WTC11 (cell line): ENCODE data around the gene GRK1. TPM values are rescaled to one million over a fixed set of nuclear protein-coding genes. Genes with fewer than 3 reads are reported as not detected.

Source experiments
- ATAC-seq: fragments of 200-7000 bp; cut with Tn5 transposase; 2 replicates; pipeline ENCODE4 v1.10.0; 2021; ENCODE audit warnings: mild to moderate bottlenecking, moderate library complexity
- CTCF ChIA-PET: fragments of 300-600 bp; sonication (Branson Sonifier 250); formaldehyde crosslinking; loops from one replicate; lab custom pipeline; 2021; ENCODE audit warnings: antibody characterized with exemption; lab: Charles Lee
- POLR2A ChIA-PET: fragments of 350-600 bp; sonication (Branson Sonifier 250); formaldehyde crosslinking; loops from one replicate; lab custom pipeline; 2021; ENCODE audit warnings: antibody characterized with exemption; lab: Charles Lee
- DNase-seq: peaks from one replicate; pipeline ENCODE4 v3.0.0; 2021; ENCODE audit warnings: low spot score
- H3K27ac Mint-ChIP-seq: 2 replicates; pipeline ENCODE4 v1.8.0; 2021; ENCODE audit warnings: mixed read lengths
- H3K27me3 Mint-ChIP-seq: 2 replicates; pipeline ENCODE4 v1.8.0; 2021; ENCODE audit warnings: low read depth, mild to moderate bottlenecking, moderate library complexity, mixed read lengths
- H3K36me3 Mint-ChIP-seq: 2 replicates; pipeline ENCODE4 v1.8.0; 2021; ENCODE audit warnings: mixed read lengths
- H3K4me1 Mint-ChIP-seq: 2 replicates; pipeline ENCODE4 v1.8.0; 2022; ENCODE audit warnings: mixed read lengths
- H3K4me3 Mint-ChIP-seq: 2 replicates; pipeline ENCODE4 v1.8.0; 2021; ENCODE audit warnings: mild to moderate bottlenecking, moderate library complexity, mixed read lengths
- H3K9me3 Mint-ChIP-seq: 2 replicates; pipeline ENCODE4 v1.8.0; 2021; ENCODE audit warnings: mixed read lengths
- ELF4 ChIP-seq: sonication (generic); formaldehyde crosslinking; IDR thresholded peaks from 2 replicates; pipeline ENCODE4 v1.8.1; 2022; ENCODE audit warnings: low read depth, mild to moderate bottlenecking, moderate library complexity, missing genetic modification reagents
- GRHL2 ChIP-seq: fragments of 250-450 bp; sonication (Bioruptor Pico); IDR thresholded peaks from 2 replicates; pipeline ENCODE4 v1.8.0; 2022; ENCODE audit warnings: mild to moderate bottlenecking, moderate library complexity; ENCODE audit not compliant: insufficient replicate concordance, severe bottlenecking
- GTF2I ChIP-seq: fragments of 250-450 bp; sonication (Bioruptor Pico); conservative IDR thresholded peaks from 2 replicates; pipeline ENCODE4 v1.4.0; 2021; ENCODE audit warnings: mild to moderate bottlenecking
- HMGA2 ChIP-seq: fragments of 250-450 bp; sonication (Bioruptor Pico); IDR thresholded peaks from 2 replicates; pipeline ENCODE4 v1.4.0; 2021; ENCODE audit warnings: mild to moderate bottlenecking, moderate library complexity
- JUN ChIP-seq: sonication (generic); formaldehyde crosslinking; IDR thresholded peaks from 2 replicates; pipeline ENCODE4 v1.8.0; 2023; ENCODE audit warnings: mild to moderate bottlenecking, missing genetic modification reagents
- MYBL2 ChIP-seq: sonication (generic); formaldehyde crosslinking; IDR thresholded peaks from 2 replicates; pipeline ENCODE4 v1.8.1; 2023; ENCODE audit warnings: mild to moderate bottlenecking, moderate library complexity, missing genetic modification reagents
- TEAD4 ChIP-seq: sonication (generic); formaldehyde crosslinking; IDR thresholded peaks from 2 replicates; pipeline ENCODE4 v1.8.0; 2022; ENCODE audit warnings: mild to moderate bottlenecking, missing genetic modification reagents
- ZNF121 ChIP-seq: sonication (generic); formaldehyde crosslinking; IDR thresholded peaks from 2 replicates; pipeline ENCODE4 v1.8.0; 2023; ENCODE audit warnings: missing genetic modification reagents
- ZNF317 ChIP-seq: sonication (generic); formaldehyde crosslinking; IDR thresholded peaks from 2 replicates; pipeline ENCODE4 v1.8.1; 2023; ENCODE audit warnings: low read depth, mild to moderate bottlenecking, moderate library complexity, missing genetic modification reagents, borderline replicate concordance
- ZNF423 ChIP-seq: fragments of 250-450 bp; sonication (Bioruptor Pico); IDR thresholded peaks from 2 replicates; pipeline ENCODE4 v2.1.2; 2022; ENCODE audit warnings: mild to moderate bottlenecking, moderate library complexity
- ZNF671 ChIP-seq: fragments of 250-450 bp; sonication (Bioruptor Pico); IDR thresholded peaks from 2 replicates; pipeline ENCODE4 v1.8.0; 2021; ENCODE audit warnings: mild to moderate bottlenecking
- total RNA-seq: library from RNA; stranded (reverse); gene quantifications from 3 replicates; pipeline ENCODE4 v1.2.3, GENCODE V29; 2021
- TF ChIP-seq, protein P1 (sequence below): sonication (generic); formaldehyde crosslinking; IDR thresholded peaks from 2 replicates; pipeline ENCODE4 v1.8.0; 2022; ENCODE audit warnings: mild to moderate bottlenecking, missing genetic modification reagents
- TF ChIP-seq, protein P2 (sequence below): fragments of 250-450 bp; sonication (Bioruptor Pico); IDR thresholded peaks from 2 replicates; pipeline ENCODE4 v1.8.0; 2021; ENCODE audit warnings: mild to moderate bottlenecking
- TF ChIP-seq, protein P3 (sequence below): sonication (generic); formaldehyde crosslinking; IDR thresholded peaks from 2 replicates; pipeline ENCODE4 v1.8.1; 2023; ENCODE audit warnings: mild to moderate bottlenecking, missing genetic modification reagents
- TF ChIP-seq, protein P4 (sequence below): sonication (generic); formaldehyde crosslinking; conservative IDR thresholded peaks from 2 replicates; pipeline ENCODE4 v1.8.1; 2022; ENCODE audit warnings: mild to moderate bottlenecking, missing genetic modification reagents
- TF ChIP-seq, protein P5 (sequence below): sonication (generic); formaldehyde crosslinking; IDR thresholded peaks from 2 replicates; pipeline ENCODE4 v1.8.1; 2022; ENCODE audit warnings: mild to moderate bottlenecking, missing genetic modification reagents, moderate library complexity, borderline replicate concordance
- TF ChIP-seq, protein P6 (sequence below): sonication (generic); formaldehyde crosslinking; IDR thresholded peaks from 2 replicates; pipeline ENCODE4 v1.8.0; 2023; ENCODE audit warnings: missing genetic modification reagents, mild to moderate bottlenecking, borderline replicate concordance
- TF ChIP-seq, protein P7 (sequence below): sonication (generic); formaldehyde crosslinking; IDR thresholded peaks from 2 replicates; pipeline ENCODE4 v1.8.0; 2022; ENCODE audit warnings: missing genetic modification reagents

GRK1 gene
- total RNA-seq, 1 experiment from 2014 or later, result 0.17 TPM

DNA sequence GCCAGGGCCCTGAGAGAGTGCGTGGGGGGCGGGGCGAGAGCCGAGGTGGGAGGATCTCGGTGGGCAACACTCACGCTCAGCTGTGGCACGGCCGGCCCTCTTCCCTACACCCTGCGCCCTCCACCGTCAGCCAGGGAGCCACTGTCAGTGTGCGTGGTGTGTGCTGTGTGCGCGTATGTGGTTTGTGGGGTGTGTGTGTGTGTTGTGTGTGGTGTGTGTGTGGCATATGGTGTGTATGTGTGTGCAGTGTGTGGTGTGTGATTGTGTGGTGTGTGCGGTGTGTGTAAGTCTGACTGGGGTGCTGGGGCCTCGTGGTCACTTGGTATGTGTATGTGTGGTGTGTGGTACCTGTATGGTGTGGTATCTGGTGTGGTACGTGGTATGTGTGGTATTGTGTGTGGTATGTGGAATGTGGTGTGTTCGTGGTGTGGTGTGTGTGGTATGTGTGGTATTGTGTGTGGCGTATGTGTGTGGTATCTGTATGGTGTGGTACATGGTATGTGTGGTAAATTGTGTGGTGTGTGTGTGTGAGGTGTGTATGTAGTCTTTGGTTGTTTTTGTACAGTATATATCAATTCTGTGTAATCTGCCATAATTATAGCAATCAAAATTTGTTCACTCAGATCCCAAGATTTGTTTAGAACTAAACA, 5.1 kb downstream of the GRK1 start:
- no peak overlapping the region for H3K27ac Mint-ChIP-seq
- H3K4me1 Mint-ChIP-seq, result no peaks in the 10 kb centered on the region
- H3K27me3 Mint-ChIP-seq, result no peaks in the 10 kb centered on the region
- peak; percentile 12 for DNase-seq
- CTCF ChIA-PET, result no interaction called here
- TF ChIP-seq ZNF121 (no peak), ZNF671 (no peak), ZNF423 (CRISPR knock-in tag) (no peak)
- TF ChIP-seq, protein P1, sequence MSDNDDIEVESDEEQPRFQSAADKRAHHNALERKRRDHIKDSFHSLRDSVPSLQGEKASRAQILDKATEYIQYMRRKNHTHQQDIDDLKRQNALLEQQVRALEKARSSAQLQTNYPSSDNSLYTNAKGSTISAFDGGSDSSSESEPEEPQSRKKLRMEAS (CRISPR knock-in tag), result no peak
- TF ChIP-seq, protein P2, sequence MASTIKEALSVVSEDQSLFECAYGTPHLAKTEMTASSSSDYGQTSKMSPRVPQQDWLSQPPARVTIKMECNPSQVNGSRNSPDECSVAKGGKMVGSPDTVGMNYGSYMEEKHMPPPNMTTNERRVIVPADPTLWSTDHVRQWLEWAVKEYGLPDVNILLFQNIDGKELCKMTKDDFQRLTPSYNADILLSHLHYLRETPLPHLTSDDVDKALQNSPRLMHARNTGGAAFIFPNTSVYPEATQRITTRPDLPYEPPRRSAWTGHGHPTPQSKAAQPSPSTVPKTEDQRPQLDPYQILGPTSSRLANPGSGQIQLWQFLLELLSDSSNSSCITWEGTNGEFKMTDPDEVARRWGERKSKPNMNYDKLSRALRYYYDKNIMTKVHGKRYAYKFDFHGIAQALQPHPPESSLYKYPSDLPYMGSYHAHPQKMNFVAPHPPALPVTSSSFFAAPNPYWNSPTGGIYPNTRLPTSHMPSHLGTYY (CRISPR knock-in tag), result no peak
- TF ChIP-seq, all 79 proteins: peak for 0
- ATAC-seq, result no peak
- POLR2A ChIA-PET, result no interaction called here
- Mint-ChIP-seq H3K36me3 (no peaks in the 10 kb centered on the region), H3K9me3 (peaks cover 5% of the 10 kb centered on the region), H3K4me3 (no peak overlapping the region)

DNA sequence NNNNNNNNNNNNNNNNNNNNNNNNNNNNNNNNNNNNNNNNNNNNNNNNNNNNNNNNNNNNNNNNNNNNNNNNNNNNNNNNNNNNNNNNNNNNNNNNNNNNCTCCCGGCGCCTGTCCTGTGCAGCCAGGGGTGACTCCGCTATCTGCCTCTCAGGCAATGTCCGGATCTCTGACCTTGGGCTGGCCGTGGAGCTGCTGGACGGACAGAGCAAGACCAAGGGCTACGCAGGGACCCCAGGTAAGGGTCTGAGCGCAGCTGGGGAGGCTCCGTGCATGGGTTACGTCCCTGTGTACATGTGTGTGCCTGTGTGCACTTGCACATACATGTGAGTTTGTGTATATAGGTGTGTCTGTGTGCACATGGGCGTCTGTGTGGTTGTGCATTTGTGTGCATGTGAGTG, 55.9 kb downstream of the GRK1 start:
- ATAC-seq, result no peak

More for the DNA sequence above, 55.9 kb downstream of the GRK1 start:
- TF ChIP-seq ELF4 (CRISPR knock-in tag), result no peak
- TF ChIP-seq, protein P3, sequence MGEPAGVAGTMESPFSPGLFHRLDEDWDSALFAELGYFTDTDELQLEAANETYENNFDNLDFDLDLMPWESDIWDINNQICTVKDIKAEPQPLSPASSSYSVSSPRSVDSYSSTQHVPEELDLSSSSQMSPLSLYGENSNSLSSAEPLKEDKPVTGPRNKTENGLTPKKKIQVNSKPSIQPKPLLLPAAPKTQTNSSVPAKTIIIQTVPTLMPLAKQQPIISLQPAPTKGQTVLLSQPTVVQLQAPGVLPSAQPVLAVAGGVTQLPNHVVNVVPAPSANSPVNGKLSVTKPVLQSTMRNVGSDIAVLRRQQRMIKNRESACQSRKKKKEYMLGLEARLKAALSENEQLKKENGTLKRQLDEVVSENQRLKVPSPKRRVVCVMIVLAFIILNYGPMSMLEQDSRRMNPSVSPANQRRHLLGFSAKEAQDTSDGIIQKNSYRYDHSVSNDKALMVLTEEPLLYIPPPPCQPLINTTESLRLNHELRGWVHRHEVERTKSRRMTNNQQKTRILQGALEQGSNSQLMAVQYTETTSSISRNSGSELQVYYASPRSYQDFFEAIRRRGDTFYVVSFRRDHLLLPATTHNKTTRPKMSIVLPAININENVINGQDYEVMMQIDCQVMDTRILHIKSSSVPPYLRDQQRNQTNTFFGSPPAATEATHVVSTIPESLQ (CRISPR knock-in tag), result no peak
- no peak for TF ChIP-seq JUN
- TF ChIP-seq, protein P4, sequence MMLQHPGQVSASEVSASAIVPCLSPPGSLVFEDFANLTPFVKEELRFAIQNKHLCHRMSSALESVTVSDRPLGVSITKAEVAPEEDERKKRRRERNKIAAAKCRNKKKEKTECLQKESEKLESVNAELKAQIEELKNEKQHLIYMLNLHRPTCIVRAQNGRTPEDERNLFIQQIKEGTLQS (CRISPR knock-in tag), result no peak
- TF ChIP-seq GRHL2 (CRISPR knock-in tag), result no peak
- TF ChIP-seq, protein P5, sequence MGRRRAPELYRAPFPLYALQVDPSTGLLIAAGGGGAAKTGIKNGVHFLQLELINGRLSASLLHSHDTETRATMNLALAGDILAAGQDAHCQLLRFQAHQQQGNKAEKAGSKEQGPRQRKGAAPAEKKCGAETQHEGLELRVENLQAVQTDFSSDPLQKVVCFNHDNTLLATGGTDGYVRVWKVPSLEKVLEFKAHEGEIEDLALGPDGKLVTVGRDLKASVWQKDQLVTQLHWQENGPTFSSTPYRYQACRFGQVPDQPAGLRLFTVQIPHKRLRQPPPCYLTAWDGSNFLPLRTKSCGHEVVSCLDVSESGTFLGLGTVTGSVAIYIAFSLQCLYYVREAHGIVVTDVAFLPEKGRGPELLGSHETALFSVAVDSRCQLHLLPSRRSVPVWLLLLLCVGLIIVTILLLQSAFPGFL (CRISPR knock-in tag), result no peak
- TF ChIP-seq, protein P6, sequence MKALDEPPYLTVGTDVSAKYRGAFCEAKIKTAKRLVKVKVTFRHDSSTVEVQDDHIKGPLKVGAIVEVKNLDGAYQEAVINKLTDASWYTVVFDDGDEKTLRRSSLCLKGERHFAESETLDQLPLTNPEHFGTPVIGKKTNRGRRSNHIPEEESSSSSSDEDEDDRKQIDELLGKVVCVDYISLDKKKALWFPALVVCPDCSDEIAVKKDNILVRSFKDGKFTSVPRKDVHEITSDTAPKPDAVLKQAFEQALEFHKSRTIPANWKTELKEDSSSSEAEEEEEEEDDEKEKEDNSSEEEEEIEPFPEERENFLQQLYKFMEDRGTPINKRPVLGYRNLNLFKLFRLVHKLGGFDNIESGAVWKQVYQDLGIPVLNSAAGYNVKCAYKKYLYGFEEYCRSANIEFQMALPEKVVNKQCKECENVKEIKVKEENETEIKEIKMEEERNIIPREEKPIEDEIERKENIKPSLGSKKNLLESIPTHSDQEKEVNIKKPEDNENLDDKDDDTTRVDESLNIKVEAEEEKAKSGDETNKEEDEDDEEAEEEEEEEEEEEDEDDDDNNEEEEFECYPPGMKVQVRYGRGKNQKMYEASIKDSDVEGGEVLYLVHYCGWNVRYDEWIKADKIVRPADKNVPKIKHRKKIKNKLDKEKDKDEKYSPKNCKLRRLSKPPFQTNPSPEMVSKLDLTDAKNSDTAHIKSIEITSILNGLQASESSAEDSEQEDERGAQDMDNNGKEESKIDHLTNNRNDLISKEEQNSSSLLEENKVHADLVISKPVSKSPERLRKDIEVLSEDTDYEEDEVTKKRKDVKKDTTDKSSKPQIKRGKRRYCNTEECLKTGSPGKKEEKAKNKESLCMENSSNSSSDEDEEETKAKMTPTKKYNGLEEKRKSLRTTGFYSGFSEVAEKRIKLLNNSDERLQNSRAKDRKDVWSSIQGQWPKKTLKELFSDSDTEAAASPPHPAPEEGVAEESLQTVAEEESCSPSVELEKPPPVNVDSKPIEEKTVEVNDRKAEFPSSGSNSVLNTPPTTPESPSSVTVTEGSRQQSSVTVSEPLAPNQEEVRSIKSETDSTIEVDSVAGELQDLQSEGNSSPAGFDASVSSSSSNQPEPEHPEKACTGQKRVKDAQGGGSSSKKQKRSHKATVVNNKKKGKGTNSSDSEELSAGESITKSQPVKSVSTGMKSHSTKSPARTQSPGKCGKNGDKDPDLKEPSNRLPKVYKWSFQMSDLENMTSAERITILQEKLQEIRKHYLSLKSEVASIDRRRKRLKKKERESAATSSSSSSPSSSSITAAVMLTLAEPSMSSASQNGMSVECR, result no peak
- no peak for TF ChIP-seq ZNF317 (CRISPR knock-in tag)
- TF ChIP-seq MYBL2 (CRISPR knock-in tag), result no peak
- TF ChIP-seq, protein P7, sequence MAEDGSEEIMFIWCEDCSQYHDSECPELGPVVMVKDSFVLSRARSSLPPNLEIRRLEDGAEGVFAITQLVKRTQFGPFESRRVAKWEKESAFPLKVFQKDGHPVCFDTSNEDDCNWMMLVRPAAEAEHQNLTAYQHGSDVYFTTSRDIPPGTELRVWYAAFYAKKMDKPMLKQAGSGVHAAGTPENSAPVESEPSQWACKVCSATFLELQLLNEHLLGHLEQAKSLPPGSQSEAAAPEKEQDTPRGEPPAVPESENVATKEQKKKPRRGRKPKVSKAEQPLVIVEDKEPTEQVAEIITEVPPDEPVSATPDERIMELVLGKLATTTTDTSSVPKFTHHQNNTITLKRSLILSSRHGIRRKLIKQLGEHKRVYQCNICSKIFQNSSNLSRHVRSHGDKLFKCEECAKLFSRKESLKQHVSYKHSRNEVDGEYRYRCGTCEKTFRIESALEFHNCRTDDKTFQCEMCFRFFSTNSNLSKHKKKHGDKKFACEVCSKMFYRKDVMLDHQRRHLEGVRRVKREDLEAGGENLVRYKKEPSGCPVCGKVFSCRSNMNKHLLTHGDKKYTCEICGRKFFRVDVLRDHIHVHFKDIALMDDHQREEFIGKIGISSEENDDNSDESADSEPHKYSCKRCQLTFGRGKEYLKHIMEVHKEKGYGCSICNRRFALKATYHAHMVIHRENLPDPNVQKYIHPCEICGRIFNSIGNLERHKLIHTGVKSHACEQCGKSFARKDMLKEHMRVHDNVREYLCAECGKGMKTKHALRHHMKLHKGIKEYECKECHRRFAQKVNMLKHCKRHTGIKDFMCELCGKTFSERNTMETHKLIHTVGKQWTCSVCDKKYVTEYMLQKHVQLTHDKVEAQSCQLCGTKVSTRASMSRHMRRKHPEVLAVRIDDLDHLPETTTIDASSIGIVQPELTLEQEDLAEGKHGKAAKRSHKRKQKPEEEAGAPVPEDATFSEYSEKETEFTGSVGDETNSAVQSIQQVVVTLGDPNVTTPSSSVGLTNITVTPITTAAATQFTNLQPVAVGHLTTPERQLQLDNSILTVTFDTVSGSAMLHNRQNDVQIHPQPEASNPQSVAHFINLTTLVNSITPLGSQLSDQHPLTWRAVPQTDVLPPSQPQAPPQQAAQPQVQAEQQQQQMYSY (CRISPR knock-in tag), result no peak
- TF ChIP-seq GTF2I (CRISPR knock-in tag), result no peak
- TF ChIP-seq HMGA2 (CRISPR knock-in tag), result no peak
- no peak for TF ChIP-seq TEAD4 (CRISPR knock-in tag)
- TF ChIP-seq, all 79 proteins: peak for 0
- Mint-ChIP-seq H3K4me1 (no peaks in the 10 kb centered on the region; the same call in 1 of the 2 replicates), H3K36me3 (no peaks in the 10 kb centered on the region), H3K27me3 (no peaks in the 10 kb centered on the region), H3K9me3 (no peaks in the 10 kb centered on the region), H3K27ac (no peak overlapping the region), H3K4me3 (no peak overlapping the region)
- no peak for DNase-seq
- POLR2A ChIA-PET, result no interaction called here
- CTCF ChIA-PET, result no interaction called here
